IPS DF 4.7 (cell line): ENCODE data around the gene SMG1.
"Not testable (repeated sequence)": the region's sequence is repeated elsewhere in the genome, so short reads cannot be mapped to it uniquely, and the experiment has no call there.

Experiments used
- DNase-seq: peaks from one replicate; pipeline ENCODE4 v3.0.0-alpha.2; 2013; ENCODE audit warnings: low spot score; ENCODE audit errors: extremely low read depth

SMG1 gene

DNA sequence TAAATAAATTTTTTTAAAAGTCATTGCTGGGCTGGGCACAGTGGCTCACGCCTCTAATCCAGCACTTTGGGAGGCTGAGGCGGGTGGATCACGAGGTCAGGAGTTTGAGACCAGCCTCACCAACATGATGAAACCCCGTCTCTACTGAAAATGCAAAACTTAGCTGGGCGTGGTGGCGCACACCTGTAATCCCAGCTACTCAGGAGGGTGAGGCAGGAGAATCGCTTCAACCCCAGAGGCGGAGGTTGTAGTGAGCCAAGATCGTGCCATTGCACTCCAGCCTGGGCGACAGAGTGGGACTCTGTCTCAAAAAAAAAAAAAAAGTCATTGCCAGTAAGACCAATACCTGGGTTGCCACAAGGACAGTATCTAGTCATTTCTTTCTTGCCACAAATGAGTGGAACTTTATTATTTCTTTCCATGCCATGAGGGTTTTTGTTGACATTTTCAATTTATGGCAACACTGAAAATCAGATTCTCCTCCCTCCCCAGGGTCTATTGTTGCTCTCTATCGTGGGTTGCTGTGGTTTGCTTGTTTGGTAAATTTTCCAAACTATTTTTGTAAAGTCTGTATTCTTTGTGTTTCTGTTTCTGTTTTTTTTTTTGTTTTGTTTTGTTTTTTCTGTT, 155.8 kb downstream of the SMG1 start:
- not testable (repeated sequence) for DNase-seq

DNA sequence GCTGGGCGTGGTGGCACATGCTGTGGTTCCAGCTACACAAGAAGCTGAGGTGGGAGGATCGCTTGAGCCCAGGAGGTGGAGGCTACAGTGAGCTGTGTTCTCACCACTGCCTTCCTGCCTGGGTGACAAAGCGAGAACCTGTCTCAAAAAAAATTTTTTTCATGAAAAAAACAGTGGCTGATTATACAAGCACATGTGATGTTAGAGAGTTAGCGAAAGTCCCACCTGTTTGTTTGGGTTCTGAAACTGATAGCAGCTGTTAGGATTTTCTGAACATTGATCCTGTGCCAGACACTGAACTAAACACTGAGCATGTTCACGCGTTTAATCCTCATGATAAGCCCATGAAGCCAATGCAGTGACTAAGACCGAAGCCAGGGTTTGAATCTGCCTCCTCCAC, 159.0 kb downstream of the SMG1 start:
- not testable (repeated sequence) for DNase-seq

DNA sequence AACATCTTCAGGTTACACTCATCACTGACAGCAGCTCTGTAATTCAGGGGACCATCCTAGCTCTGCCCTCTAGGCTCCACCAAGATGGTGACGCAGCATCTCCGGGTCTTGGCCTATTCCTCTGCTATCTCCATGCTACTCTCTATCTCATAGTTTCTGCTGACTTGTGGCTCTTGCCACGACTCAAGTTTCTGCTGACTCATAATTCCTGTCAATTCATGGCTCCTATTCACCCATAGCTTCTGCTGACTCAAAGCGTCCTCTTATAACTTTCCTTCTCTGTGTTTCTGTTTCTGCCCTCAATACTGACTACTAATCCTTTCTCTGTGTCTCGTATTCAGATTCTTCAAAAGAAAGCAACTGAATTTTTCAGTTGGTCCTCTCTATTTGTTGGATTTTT, 163.5 kb downstream of the SMG1 start:
- not testable (repeated sequence) for DNase-seq

DNA sequence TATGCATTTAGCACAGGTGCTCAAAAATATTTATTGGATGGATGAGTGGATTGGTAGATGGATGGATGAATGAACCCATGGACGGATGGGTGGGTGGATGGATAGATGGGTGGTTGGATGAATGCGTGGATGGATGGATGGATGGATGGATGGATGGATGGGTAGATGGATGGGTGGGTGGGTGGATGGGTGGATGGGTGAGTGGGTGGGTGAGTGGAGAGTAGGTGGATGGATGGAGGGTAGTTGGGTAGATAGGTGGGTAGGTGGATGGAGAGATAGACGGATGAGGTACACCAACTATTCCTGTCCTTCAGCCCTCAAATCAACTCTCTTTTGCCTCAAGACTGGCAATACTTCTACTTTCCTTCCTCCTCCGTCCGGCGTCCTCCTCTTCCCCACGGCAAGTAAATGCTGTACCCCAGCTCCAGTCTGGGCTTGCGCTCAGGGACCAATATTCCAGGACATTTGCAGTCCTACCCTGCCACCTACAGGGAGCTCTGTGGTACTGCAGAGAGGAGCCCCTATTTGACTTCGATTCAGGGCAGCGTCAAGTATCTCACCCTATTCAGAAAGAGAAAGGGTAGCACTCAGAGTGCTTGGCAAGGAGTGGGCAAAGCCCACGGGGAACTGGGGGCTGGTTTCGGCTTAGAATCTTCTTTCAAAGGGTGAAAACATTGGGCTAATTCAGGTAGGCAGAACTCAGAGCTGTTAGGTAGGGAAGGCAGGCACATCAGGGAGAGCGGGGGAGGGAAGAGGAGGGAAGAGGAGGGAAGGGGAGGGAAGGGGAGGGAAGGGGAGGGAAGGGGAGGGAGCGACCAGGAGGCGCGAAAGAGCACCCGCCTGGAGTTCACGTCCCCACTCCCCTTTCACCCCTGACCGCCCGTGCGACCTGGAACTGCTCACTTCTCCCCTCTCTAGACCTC, 166.3 kb downstream of the SMG1 start:
- not testable (repeated sequence) for DNase-seq

DNA sequence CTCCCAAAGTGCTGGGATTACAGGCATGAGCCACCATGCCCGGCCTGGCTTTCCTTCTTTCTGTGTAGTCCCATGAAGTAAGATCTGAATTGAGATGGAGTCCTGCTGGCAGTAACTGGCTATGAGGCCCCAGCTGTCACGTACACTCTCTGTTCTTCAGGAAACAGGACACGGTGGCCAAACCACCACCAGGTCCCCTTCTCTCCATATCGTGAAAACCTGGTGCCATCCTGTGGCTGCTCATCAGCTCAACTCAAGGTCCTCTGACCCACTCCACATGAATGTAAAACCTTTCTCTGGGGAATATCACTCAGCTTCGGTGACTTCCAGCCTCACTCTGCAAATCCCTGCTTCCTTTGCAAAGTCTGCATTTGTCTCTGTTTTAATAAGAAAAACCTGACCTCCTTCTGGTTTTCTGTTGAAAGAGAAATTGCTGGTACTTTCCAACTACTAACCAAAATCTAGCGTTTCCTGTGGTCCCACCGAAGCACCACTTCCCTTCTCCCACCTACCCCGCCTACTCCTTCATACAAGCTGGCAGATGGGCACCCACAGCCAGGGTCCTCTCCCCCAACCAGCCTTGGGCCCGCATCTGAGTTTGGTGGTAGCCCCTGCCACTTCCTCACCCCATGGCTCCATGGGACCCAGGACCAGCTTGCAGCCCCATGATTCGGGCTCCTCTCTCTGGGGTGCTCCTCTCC, 168.1 kb downstream of the SMG1 start:
- DNase-seq = not testable (repeated sequence)

DNA sequence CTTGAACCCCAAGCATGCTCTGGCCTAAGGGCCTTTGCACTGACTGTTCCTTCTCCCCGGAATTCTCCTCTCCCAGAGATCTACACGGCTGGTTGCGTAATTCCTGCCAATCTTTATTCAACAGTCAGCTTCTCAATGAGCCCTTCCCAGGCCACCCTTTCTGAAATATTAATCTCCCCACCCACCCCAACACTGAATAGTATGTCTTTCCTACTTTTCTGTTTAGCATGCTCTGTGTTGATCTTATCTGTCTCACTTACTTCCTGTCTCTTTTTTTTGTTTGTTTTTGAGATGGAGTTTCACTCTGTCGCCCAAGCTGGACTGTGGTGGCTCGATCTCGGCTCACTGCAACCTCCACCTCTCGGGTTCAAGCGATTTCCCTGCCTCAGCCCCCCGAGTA, 169.6 kb downstream of the SMG1 start:
- not testable (repeated sequence) for DNase-seq
